T-helper 1 cell (primary cell): ENCODE data around the gene CD3D.
A peak's percentile ranks its signal among the peaks of the same experiment; 100 is the strongest.
"Not testable (repeated sequence)": the region's sequence is repeated elsewhere in the genome, so short reads cannot be mapped to it uniquely, and the experiment has no call there.

Source experiments
- DNase-seq, 5 donors: peaks; one replicate each; pipeline ENCODE4 v3.0.0-alpha.2; 2012 to 2020

The CD3D gene

DNA sequence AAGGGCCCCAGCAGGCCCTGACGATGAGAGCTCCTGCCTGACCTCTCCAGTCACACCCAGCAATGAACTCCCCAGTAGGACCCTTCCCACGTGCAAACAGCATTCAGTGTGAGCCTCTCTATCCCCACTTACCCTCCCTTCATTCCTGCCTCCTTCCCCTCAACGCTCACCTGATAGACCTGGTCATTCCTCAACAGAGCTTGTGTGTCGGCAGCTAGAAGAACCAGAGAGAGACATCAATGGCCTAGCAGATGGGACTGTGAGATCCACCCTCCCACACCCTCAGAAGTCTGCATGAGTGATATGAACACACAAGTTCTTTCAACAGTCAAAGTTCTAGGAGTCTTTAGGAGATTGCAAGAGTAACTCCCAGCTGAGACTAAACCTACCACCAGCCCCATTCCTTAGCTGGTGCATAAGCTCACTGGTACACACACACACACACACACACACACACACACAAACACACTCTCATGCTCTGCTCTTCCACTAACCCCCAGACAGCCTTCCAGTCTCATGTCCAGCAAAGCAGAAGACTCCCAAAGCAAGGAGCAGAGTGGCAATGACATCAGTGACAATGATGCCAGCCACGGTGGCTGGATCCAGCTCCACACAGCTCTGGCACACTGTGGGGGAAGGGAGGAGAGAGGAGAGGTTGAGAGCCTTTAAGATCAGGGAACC, 3.1 kb downstream of the CD3D start:
- peak in 1 of 5 donors; percentile 30 for DNase-seq

GRCh38 chr11:118338637-118339061, 3.9 kb downstream of the CD3D start:
- DNase-seq, result peak; percentile 72 to 92 (median 84)

DNA sequence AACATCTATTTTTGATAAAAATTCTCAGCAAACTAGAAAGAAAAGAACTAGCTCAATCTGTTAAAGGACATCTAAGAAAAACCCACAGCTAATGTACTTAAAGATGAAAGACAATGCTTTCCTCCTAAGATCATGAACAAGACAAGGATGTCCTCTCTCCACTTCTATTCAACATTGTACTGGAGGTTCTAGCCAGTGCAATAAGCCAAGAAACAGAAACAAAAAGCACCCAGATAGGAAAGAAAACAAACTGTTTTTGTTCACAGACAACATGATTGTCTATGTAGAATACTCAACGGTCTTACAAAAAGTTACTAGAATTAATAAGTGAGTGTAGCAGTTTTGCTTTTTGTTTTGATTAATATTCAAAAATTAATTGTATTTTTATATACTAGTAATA, 7.8 kb downstream of the CD3D start:
- DNase-seq, result no peak

DNA sequence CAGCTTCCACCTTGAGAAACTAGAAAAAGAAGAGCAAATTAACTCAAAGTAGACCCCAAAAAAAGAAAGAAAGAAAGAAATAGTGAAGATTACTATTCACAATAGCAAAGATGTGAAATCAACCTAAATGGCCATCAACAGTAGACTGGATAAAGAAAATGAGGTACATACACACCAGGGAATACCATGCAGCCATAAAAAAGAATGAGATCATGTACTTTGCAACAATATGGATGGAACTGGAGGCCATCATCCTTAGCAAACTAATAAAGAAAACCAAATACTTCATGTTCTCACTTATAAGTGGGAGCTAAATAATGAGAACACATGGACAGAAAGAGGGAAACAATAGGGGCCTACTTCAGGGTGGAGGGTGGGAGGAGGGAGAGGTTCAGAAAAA, 13.8 kb downstream of the CD3D start:
- DNase-seq, result no peak

DNA sequence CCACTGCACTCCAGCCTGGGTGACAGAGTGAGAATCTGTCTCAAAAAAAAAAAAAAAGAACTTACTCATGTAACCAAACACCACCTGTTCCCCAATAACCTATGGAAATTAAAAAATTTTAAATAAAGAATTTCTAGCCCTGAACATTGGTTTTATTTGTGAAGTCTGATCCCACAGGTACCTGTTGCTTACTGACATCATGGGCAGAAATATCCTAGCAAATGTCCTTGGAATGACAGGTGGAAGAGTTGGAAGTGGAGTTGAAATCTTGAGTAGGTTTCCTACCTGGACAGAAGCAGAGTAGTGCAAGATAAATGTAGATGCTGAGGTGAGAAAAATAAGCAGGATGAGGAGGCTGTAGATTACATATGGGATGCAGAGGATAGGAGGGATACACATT, 17.2 kb downstream of the CD3D start:
- DNase-seq, result no peak

DNA sequence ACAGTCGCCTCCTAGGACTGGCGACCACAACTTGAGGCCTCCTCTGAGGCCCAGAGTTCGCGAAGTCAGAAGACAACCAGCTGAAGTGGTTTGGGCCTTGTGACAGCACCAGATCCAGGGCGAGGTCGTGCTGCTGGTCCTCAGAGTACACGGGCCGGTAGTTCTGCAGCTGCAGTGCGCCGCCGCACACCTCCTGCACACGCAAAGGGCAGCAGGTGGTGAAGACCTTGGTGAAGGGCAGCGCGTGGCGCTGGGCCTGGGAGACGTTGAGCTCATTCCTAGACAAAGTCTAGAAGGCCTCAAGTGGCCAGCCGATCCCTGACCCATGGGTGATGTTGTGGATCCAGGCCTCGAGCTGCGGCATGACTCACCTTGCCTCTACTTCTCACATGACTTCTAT, 19.8 kb downstream of the CD3D start:
- no peak for DNase-seq

DNA sequence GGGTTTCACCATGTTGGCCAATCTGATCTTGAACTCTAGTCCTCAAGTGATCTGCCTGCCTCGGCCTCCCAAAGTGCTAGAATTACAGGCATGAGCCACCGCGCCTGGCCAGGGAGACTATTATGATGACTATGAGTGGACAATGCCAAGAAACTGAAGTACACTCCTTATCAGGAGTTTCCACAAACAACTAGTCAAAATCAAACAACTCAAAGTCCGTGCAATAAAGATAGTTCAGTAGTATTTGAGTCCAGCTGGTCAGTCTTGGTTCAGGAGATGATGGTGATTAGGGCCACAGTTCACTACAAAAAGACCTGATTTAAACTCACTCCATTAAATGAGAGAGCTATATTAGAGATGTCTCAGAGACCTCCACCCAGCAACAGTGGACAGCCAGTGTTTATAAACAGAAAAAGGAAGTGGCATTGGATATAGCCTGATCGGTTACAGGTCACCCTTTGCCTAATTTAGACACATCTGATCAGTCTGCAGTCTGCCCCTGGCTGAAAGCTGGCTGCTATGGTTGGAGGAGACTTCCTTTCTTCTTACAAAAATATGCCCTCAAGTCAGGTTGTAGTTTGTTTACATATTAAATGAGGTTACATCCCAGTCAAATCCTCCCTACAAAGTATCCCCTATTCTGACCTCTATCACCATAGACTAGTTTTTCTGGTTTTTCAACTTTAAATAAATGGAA, 21.0 kb downstream of the CD3D start:
- no peak for DNase-seq

DNA sequence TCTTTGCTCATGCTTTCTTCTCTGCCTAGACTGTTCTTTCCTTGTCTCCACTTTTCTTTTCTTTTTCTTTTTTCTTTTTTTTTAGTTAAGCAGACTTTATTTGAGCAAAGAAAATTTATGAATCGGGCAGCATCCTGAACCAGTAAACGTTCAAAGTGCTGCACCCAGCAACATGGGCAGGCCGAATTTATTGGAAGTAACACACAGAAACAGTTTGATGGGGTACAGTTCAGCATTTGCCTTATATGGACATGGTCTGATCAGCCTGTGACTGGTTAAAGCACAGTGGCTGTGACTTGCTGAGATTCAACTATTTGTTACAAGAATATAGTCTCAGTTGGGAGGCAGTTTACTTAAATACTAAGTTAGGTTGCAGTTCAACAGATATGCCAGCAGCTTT, 22.0 kb downstream of the CD3D start:
- DNase-seq, result no peak

DNA sequence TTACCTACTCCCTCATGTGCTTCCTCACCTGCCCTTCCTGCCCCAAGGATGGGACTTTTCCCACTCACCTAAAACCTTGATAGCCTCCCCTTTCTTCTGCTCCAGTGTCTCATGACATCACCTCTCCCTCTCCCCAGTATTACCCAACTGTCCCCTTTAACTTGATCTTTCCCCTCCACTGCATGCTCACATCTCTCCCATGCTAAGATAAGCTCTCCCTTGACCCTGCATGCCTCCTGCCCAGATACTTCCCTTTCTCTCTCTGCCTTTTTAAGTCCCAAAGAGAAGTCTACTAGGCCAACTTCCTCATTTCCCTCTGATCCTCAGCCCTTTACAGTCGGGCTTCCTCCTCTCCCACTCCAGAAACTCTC, 23.2 kb downstream of the CD3D start:
- DNase-seq, result no peak

DNA sequence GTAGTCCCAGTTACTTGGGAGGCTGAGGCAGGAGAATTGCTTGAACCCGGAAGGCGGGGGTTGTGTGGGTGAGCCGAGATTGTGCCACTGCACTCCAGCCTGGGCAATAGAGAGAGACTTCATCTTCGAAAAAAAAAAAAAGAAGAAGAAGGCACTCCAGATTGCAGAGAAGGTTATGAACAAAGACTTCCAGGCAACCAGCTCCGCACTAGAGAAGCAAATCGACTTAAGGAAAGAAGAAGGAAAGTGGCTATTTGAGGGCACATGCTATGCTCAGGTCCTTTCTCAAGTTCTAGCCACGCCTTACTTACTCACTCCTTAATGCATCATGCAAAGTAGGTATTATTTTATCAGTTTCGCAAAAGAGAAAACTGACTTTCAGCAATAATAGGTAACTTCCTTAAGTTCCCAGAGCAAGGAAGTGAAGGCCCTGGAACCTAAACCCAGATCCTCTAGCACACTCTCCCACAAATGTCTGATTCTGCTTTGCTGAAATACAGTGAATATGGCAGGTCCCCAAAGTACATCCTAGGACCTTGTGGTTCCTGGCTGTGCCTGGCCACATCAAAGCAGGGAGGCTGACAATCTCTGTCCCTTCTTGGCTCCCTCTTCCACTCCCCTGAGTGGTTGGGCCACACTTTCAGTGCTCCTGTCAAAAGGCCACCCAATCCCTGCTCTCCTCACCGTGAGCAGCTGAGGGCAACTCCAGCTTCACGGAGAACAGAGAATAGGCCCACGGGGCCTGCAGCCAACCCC, 23.7 kb downstream of the CD3D start:
- no peak for DNase-seq

- no peak for DNase-seq
Measured at GRCh38 chr11:118318124-118318523, 24.4 kb downstream of the CD3D start.

- DNase-seq, result no peak
Measured at GRCh38 chr11:118314988-118315411, 27.5 kb downstream of the CD3D start.

GRCh38 chr11:118313242-118313641, 29.3 kb downstream of the CD3D start:
- no peak for DNase-seq

DNA sequence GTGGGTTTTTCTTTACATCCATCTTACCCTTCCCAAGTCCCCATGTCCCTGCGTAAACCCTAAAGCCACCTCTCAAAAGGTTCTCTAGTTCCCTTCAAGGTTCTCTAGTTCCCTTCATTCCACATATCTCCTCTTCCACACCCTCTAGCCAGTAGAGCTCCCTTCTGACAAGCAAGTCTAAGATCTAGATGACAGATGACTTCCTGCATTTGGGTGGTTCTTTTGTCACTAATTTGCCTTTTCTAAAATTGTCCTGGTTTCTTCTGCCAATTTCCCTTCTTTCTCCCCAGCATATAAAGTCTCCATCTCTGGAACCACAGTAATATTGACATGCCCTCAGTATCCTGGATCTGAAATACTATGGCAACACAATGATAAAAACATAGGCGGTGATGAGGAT, 30.2 kb downstream of the CD3D start:
- DNase-seq, result no peak

GRCh38 chr11:118311518-118311917, 31.0 kb downstream of the CD3D start:
- no peak for DNase-seq

DNA sequence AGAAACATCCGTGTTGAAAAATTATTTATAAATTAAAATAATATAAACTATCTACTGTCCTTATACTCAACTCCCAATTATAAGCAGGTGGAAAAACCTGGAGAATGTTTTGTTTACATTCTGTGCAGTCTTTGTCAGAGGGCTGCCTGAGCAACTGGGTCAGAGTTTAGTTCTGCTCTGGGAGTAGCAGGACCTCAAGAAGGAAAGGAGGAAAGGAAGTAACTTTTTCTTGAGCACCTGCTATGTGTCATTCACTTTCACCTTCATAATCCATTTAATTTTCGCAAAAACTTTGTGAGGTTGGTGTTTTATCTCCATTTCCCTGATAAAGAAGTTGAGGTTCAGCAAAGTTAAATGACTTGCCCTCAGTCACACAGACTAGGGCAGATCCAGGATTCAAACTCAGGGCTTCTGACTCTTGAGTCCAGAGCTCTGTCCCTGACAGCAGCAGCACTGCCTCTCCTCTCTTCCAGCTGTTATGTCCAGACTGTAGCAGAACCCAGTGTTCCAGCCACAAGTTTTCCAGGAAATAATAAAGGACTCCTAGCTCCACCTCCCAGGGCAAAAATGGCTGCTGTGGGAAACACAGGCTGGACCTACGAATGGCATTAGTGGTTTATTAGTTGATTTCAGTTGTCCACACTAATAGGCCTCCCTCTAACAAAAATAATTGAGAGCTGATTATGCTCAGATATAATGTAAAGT, 31.6 kb downstream of the CD3D start:
- DNase-seq, result no peak

GRCh38 chr11:118310271-118310670, 32.2 kb downstream of the CD3D start:
- DNase-seq, result no peak

- DNase-seq, result not testable (repeated sequence)
Measured at GRCh38 chr11:118308995-118309528, 33.4 kb downstream of the CD3D start.

DNA sequence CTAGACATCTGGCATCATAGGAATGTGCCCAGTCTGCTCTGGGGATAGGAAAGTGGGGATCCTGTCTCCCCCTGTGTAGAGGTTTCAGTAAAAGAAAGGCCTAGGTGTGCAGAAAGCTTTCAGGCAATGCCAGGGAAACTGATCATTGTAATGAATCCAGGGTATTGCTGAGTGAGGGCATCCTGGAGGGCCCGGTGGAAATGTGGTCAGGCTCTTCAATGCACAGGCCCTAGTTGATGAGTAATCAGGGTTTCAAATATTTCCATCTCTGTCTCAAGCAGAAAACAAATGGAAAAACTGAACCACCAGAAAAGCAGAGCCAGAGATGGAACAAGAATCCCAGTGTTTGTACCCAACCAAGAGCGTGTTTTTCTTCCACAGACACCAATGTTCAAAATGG, 35.9 kb downstream of the CD3D start:
- DNase-seq, result peak in 2 of 5 donors; percentile 28 to 53

DNA sequence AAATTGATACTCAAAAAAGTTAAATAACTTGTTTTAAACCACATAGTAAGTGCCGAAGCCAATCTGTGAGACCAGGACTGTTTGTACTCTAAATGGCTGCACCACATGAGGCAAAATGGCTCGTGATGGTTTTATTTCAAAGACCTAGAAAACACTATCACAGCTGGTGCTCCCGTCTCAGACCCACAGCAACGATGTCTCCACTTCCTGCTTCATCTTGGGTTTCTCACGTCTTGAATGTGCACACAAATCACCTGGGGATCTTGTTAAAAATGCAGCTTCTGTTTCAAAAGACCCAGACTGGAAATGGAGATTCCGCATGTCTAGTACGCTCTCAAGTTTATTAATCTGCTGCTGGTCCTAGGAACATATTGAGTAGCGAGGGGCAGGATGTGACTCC, 36.8 kb downstream of the CD3D start:
- DNase-seq, result peak in 3 of 5 donors; percentile 31 to 71 (median 42)

- peak in 4 of 5 donors; percentile 42 to 85 (median 52) for DNase-seq
Measured at GRCh38 chr11:118304568-118305248, 37.8 kb downstream of the CD3D start, which contains the start of gene CD3E. Gene CD3E (plus strand): TSS chr11:118304730. CDS start chr11:118304953, 223 bp downstream.

GRCh38 chr11:118304227-118304567, 38.3 kb downstream of the CD3D start:
- DNase-seq, result no peak
